CD4-positive, alpha-beta T cell (primary cell): ENCODE results near the gene ACOT12. TPM values are rescaled to one million over a fixed set of nuclear protein-coding genes. Genes with fewer than 3 reads are reported as not detected.

Source experiments
- ATAC-seq: fragments of 200-7000 bp; cut with Tn5 transposase; one replicate; pipeline ENCODE4 v1.10.0; 2022; ENCODE audit warnings: mild to moderate bottlenecking; ENCODE audit not compliant: poor library complexity
- CTCF ChIA-PET: fragments of 350-600 bp; sonication (Branson Sonifier 250); formaldehyde crosslinking; loops from one replicate; lab custom pipeline; 2021; ENCODE audit warnings: antibody characterized with exemption, inconsistent platforms; lab: Charles Lee
- POLR2A ChIA-PET: fragments of 350-600 bp; sonication (Branson Sonifier 250); formaldehyde crosslinking; loops from one replicate; lab custom pipeline; 2021; ENCODE audit warnings: antibody characterized with exemption, inconsistent platforms; lab: Charles Lee
- DNase-seq, 14 experiments: peaks; one replicate each; pipeline ENCODE4 v3.0.0-alpha.2; 2013 to 2020; ENCODE audit warnings: mixed read lengths in 2 of 14
- H3K27ac ChIP-seq, 2 donors: one replicate each; pipeline versions ENCODE4 v1.5.1 to v1.7.0; 2013; ENCODE audit warnings: low read length in 2 of 2, low read depth in 1 of 2, mild to moderate bottlenecking in 1 of 2
- H3K27me3 ChIP-seq, 2 experiments: 1 replicate in 1 of 2; 2 replicates in 1 of 2; pipeline versions ENCODE4 v1.6.1 to v1.7.0; 2013; ENCODE audit warnings: low read length in 2 of 2, control low read depth in 1 of 2, mild to moderate bottlenecking in 1 of 2, moderate library complexity in 1 of 2; ENCODE audit not compliant: insufficient read depth in 2 of 2, control insufficient read depth in 1 of 2
- H3K36me3 ChIP-seq: one replicate; pipeline ENCODE4 v1.6.1; 2013; ENCODE audit warnings: low read length, control low read depth; ENCODE audit not compliant: insufficient read depth
- H3K4me1 ChIP-seq: one replicate; pipeline ENCODE4 v1.6.1; 2013; ENCODE audit warnings: low read length, control low read depth; ENCODE audit not compliant: insufficient read depth
- H3K4me3 ChIP-seq: one replicate; pipeline ENCODE4 v1.5.1; 2013; ENCODE audit warnings: mild to moderate bottlenecking, low read length, moderate library complexity
- H3K9me3 ChIP-seq, 2 experiments: 1 replicate in 1 of 2; 2 replicates in 1 of 2; pipeline versions ENCODE4 v1.6.1 to v1.7.0; 2013; ENCODE audit warnings: low read length in 2 of 2, mild to moderate bottlenecking in 2 of 2, control low read depth in 1 of 2, moderate library complexity in 1 of 2; ENCODE audit not compliant: control insufficient read depth in 1 of 2, insufficient read depth in 1 of 2
- H3K27ac Mint-ChIP-seq: one replicate; pipeline ENCODE4 v1.8.0; 2020; ENCODE audit warnings: mixed read lengths
- H3K27me3 Mint-ChIP-seq: one replicate; pipeline ENCODE4 v1.8.0; 2021; ENCODE audit warnings: mixed read lengths
- H3K36me3 Mint-ChIP-seq: one replicate; pipeline ENCODE4 v1.8.0; 2021; ENCODE audit warnings: low read depth, mixed read lengths
- H3K4me1 Mint-ChIP-seq: one replicate; pipeline ENCODE4 v1.8.0; 2021; ENCODE audit warnings: low read depth, mixed read lengths
- H3K4me3 Mint-ChIP-seq: one replicate; pipeline ENCODE4 v1.8.0; 2020; ENCODE audit warnings: mild to moderate bottlenecking, mixed read lengths
- H3K9me3 Mint-ChIP-seq: one replicate; pipeline ENCODE4 v1.8.0; 2020; ENCODE audit warnings: mixed read lengths
- CTCF ChIP-seq: fragments of 200-600 bp; IDR thresholded peaks from one replicate; pipeline ENCODE4 v1.8.0; 2022; ENCODE audit warnings: antibody characterized with exemption, mild to moderate bottlenecking
- intact Hi-C, 2 experiments: fragments of 100-400 bp; cut with DNase I in 1 of 2; cut with micrococcal nuclease in 1 of 2; formaldehyde crosslinking; loops; one replicate each; pipeline versions ENCODE4 v1.15.1 to v1.9.0; 2023 to 2025; cut with DNase I, micrococcal nuclease
- total RNA-seq, 174 experiments: library from RNA in 2 of 174; stranded (reverse) in 2 of 174; gene quantifications; one replicate each; pipeline ENCODE4 v1.2.3 and lab custom pipeline; 2021 to 2026

ACOT12 gene
- total RNA-seq, 2 experiments from 2014 or later = 0.39 to 0.44 TPM

- Histone ChIP-seq H3K4me1 (no peaks in the 10 kb centered on the region), H3K36me3 (peaks cover 40% of the 10 kb centered on the region), H3K9me3 (no peaks in the 10 kb centered on the region), H3K27ac (no peak overlapping the region), H3K27me3 (no peaks in the 10 kb centered on the region), H3K4me3 (no peak overlapping the region)
- Mint-ChIP-seq H3K27ac (no peak overlapping the region), H3K4me3 (no peak overlapping the region), H3K27me3 (no peaks in the 10 kb centered on the region), H3K4me1 (no peaks in the 10 kb centered on the region), H3K36me3 (peaks cover 66% of the 10 kb centered on the region), H3K9me3 (no peaks in the 10 kb centered on the region)
- ChIA-PET POLR2A (interaction anchor here (1.3 kb wide), 1 partner anchor 11 kb away, joined by 4 read pairs; no protein-coding TSS in a partner anchor), CTCF (interaction anchor here (1.4 kb wide), 1 partner anchor 14 kb away, joined by 4 read pairs; no protein-coding TSS in a partner anchor)
- ATAC-seq (no peak), DNase-seq (no peak)
- TF ChIP-seq CTCF = no peak
- intact Hi-C loops = no loop called here
These were observed 80.7 kb downstream of the ACOT12 start for GRCh38 chr5:81313278-81313677.

- H3K36me3 ChIP-seq = peaks cover 41% of the 10 kb centered on the region
- Mint-ChIP-seq H3K4me1 (peaks cover 4% of the 10 kb centered on the region), H3K4me3 (no peak overlapping the region), H3K36me3 (peaks cover 73% of the 10 kb centered on the region), H3K27ac (no peak overlapping the region), H3K27me3 (no peaks in the 10 kb centered on the region), H3K9me3 (no peaks in the 10 kb centered on the region)
- H3K4me3 ChIP-seq = no peak overlapping the region
- no peaks in the 10 kb centered on the region for H3K27me3 ChIP-seq
- no peak overlapping the region for H3K27ac ChIP-seq
- DNase-seq (no peak), ATAC-seq (no peak)
- intact Hi-C loops = no loop called here
- no peaks in the 10 kb centered on the region for H3K4me1 ChIP-seq
- CTCF ChIA-PET = interaction anchor here (1.9 kb wide), 1 partner anchor 9 kb away, joined by 4 read pairs; the partner anchor contains the start of gene ZCCHC9
- POLR2A ChIA-PET = no interaction called here
- no peaks in the 10 kb centered on the region for H3K9me3 ChIP-seq
- no peak for TF ChIP-seq CTCF
These were observed 83.4 kb downstream of the ACOT12 start for GRCh38 chr5:81310402-81311063.

- peaks cover 69% of the 10 kb centered on the region for H3K36me3 Mint-ChIP-seq
- Histone ChIP-seq H3K36me3 (peaks cover 47% of the 10 kb centered on the region), H3K27me3 (no peaks in the 10 kb centered on the region), H3K9me3 (no peaks in the 10 kb centered on the region), H3K27ac (no peak overlapping the region), H3K4me1 (no peaks in the 10 kb centered on the region), H3K4me3 (no peak overlapping the region)
- no peaks in the 10 kb centered on the region for H3K27me3 Mint-ChIP-seq
- DNase-seq = no peak
- TF ChIP-seq CTCF = no peak
- no peak overlapping the region for H3K4me3 Mint-ChIP-seq
- intact Hi-C loops = loop anchor here (10.0 kb wide), 5 partner anchors 546 to 1794 kb away; partner anchors contain the start of genes ATG10 (in 1 of the 2), HOMER1 (in 1 of the 2) and ZFYVE16 (in 1 of the 2)
- ChIA-PET CTCF (interaction anchor here (1.4 to 1.9 kb wide), 2 partner anchors 8 to 10 kb away, joined by 4 read pairs; partner anchors contain the start of gene ZCCHC9), POLR2A (no interaction called here)
- ATAC-seq = no peak
- peaks cover 10% of the 10 kb centered on the region for H3K4me1 Mint-ChIP-seq
- no peaks in the 10 kb centered on the region for H3K9me3 Mint-ChIP-seq
- H3K27ac Mint-ChIP-seq = no peak overlapping the region
These were observed 85.1 kb downstream of the ACOT12 start for GRCh38 chr5:81308836-81309235.
